GM12865 (cell line): ENCODE data around the gene LDLRAD4.

Source experiments
- DNase-seq: peaks from one replicate; pipeline ENCODE4 v3.0.0; 2010; ENCODE audit warnings: low read depth
- H3K4me3 ChIP-seq: 2 replicates; pipeline ENCODE4 v1.5.1; 2011; ENCODE audit warnings: mild to moderate bottlenecking, low read depth, low read length, control low read depth
- CTCF ChIP-seq: IDR thresholded peaks from 2 replicates; pipeline ENCODE4 v1.5.1; 2011; ENCODE audit warnings: low read length, control low read depth, low read depth, inconsistent platforms; ENCODE audit not compliant: insufficient read depth; ENCODE audit errors: missing control alignments

LDLRAD4 gene

GRCh38 chr18:13566941-13567746 is 348.6 kb downstream of the LDLRAD4 start:
- DNase-seq: peak; percentile 90
- peak overlapping the region; percentile 66 for H3K4me3 ChIP-seq

DNA sequence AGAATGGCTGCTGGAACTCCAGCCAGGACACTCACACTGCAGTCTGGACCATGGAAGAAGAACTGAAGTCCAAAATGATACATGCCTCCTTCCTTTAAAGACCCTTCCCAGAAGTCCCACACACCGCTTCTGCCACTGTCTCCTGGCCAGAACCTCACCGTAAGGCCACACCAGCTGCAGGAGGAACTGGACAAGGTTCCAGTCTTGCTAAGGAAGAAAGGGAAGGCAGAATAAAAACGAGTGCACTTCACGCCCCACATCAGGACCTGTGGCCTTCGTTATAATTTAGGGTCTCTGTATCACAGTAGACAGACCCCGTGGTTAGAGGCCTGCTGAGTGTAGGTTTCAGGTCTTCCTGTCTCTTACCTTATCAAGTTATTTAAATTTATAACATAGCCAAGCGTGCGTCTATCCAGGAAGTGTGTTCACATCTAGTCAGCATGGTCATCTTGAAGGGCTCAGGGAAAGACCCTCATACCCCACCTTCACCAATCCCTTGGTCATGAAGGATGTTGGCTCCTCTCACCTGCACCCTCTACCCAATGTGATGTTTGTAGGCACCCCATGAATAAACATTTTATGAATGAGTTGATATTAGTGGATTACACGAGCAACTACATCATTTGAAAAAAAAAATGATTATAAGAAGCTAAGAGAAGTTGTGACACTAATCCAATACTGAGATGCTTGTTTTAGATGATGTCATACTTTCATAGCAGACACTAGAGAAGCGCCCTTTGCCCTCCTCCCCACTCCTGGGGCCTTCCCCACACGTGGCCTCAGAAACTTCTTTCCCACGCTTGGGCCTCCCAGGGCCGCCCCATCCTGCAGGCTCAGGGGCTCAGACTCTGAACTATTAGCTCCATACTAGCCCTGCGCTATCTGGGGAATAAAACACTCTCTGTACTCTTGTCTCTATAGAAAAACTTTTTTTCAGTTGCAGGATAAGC is 350.2 kb downstream of the LDLRAD4 start:
- TF ChIP-seq CTCF: no peak
- DNase-seq: peak; percentile 88
- no peak overlapping the region for H3K4me3 ChIP-seq

More at GRCh38 chr18:13566941-13567746, 348.6 kb downstream of the LDLRAD4 start:
- TF ChIP-seq CTCF: no peak

GRCh38 chr18:13570216-13570615 is 351.7 kb downstream of the LDLRAD4 start:
- no peak for DNase-seq
- H3K4me3 ChIP-seq: no peak overlapping the region
- TF ChIP-seq CTCF: no peak

DNA sequence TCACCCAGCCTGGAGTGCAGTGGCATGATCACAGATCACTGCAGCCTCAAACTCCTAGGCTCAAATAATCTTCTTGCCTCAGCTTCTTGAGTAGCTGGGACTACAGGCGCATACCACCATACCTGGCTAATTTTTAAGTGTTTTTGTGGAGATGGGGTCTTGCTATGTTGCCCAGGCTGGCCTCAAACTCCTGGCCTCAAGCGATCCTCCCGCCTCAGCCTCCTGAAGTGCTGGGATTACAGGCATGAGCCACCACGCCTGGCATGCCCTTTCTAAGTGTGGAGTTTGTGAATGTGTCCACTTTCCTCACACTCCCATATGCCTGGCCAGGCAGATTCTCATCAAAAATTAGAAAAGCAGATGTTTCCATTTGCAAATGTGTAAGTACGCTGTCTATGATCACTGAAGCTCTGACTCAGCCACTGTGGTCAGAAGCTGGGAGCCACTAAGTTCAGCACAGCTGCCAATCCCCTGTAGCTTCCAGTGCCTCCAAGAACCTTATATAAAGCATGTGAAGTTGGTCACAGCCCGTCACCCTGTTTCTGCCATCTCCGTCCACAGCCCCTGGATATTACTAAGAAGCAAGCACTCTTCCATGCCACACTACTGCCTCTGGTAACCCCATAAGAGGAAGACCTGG is 352.4 kb downstream of the LDLRAD4 start:
- TF ChIP-seq CTCF: no peak
- DNase-seq: no peak
- no peak overlapping the region for H3K4me3 ChIP-seq

- no peak for DNase-seq
- H3K4me3 ChIP-seq: no peak overlapping the region
- no peak for TF ChIP-seq CTCF
Observed at GRCh38 chr18:13572148-13572547, 353.6 kb downstream of the LDLRAD4 start.

DNA sequence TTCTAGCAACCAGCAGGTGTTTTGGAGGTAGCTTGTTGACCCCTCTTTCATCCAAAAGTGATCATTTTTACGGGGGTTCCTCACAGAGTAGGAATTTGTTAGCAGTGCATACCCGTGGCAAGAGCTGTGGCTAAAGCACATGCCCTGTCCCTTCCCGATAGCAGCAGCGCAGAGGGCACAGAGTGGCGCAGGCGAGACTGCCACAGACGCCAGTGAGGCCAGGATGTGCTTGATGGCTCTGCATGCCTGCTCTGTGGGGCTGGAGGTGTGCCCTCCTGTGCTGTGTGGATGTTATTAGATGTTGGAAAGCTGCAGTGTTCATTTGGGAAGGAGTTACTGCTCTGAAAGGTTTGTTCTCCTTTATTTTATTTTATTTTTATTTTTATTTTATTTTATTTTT is 354.2 kb downstream of the LDLRAD4 start:
- TF ChIP-seq CTCF: no peak
- no peak for DNase-seq
- H3K4me3 ChIP-seq: no peak overlapping the region
